Ovary (tissue), 9 donors: ENCODE measurements around the gene PBX1. TPM values are rescaled to one million over a fixed set of nuclear protein-coding genes. Genes with fewer than 3 reads are reported as not detected.

Experiments
- DNase-seq, 5 donors: peaks; one replicate each; pipeline ENCODE4 v3.0.0-alpha.2; 2019 to 2020
- H3K27ac ChIP-seq, 2 donors: fragments of 200-600 bp; one replicate each; pipeline versions ENCODE4 v1.5.1 to v1.8.0; 2019 to 2022
- H3K27me3 ChIP-seq: fragments of 200-600 bp; one replicate; pipeline ENCODE4 v1.8.0; 2022
- H3K36me3 ChIP-seq: fragments of 200-600 bp; sonication (generic); one replicate; pipeline ENCODE4 v1.5.1; 2019
- H3K4me1 ChIP-seq: one replicate; pipeline ENCODE4 v1.8.1; 2013; ENCODE audit warnings: mild to moderate bottlenecking, moderate library complexity; ENCODE audit not compliant: insufficient read depth
- H3K4me3 ChIP-seq: fragments of 200-600 bp; sonication (generic); one replicate; pipeline ENCODE4 v1.5.1; 2017
- H3K9me3 ChIP-seq, 2 donors: fragments of 200-600 bp in 1 of 2; sonication (generic) in 1 of 2; one replicate each; pipeline versions ENCODE4 v1.5.1 to v1.8.1; 2013 to 2019; ENCODE audit warnings: mild to moderate bottlenecking in 1 of 2, moderate library complexity in 1 of 2
- CTCF ChIP-seq, 3 donors: fragments of 450-650 bp in 2 of 3; fragments of 200-600 bp in 1 of 3; IDR thresholded peaks; one replicate each; pipeline versions ENCODE4 v1.5.1 to v1.8.0; 2016 to 2022; ENCODE audit warnings: antibody characterized with exemption in 3 of 3, mild to moderate bottlenecking in 1 of 3
- EP300 ChIP-seq: sonication (generic); formaldehyde crosslinking; IDR thresholded peaks from one replicate; pipeline ENCODE4 v1.6.1; 2017; ENCODE audit warnings: antibody characterized with exemption
- POLR2A ChIP-seq: fragments of 450-650 bp; IDR thresholded peaks from one replicate; pipeline ENCODE4 v1.6.1; 2017; ENCODE audit warnings: antibody characterized with exemption, mild to moderate bottlenecking, moderate library complexity
- WGBS, 3 donors: extraction: QIAGEN DNeasy Blood & Tissue Kit in 1 of 3; methylation state at CpG; one replicate each; pipeline versions ENCODE4 v1.1.5 to v1.1.7; 2013 to 2017; 5-methylcytosine and 5-hydroxymethylcytosine counted together
- intact Hi-C, 4 donors: fragments of 100-400 bp; cut with DNase I; formaldehyde crosslinking; loops; one replicate each; pipeline versions ENCODE4 v1.11.0 to v1.15.1; 2022 to 2023
- polyA plus RNA-seq, 2 donors: library from polyadenylated mRNA; stranded (reverse); fragments of 200-250 nt in 1 of 2; fragments of 350-450 nt in 1 of 2; fragmentation: Illumina TruSeq in 1 of 2; extraction: RNeasy Lipid Tissue Mini Kit (QIAGEN cat#74804) in 1 of 2; gene quantifications; one replicate each; pipeline ENCODE4 v1.2.3, GENCODE V29; 2013 to 2014
- total RNA-seq, 7 donors: library from RNA; depleted of rRNA in 2 of 7; stranded (reverse); fragments of >200 nt in 2 of 7; fragmentation: NEBNext Ultra II Directional in 3 of 7; extraction: Animal tissue kit (Norgen Biotek cat#: 25700) in 3 of 7; gene quantifications; one replicate each; pipeline versions ENCODE4 v1.1.0 to v1.2.4, GENCODE V29; 2016 to 2023
- donor health status: DM: no; HTN: no; CAD: no; lungs with moderate emphysema.
- donor health status: DM: no; HTN: no; CAD: no.
- donor health status: Bipolar disorder and iron deficiency.
- donor health status: DM: yes; HTN: yes; CAD: no.
- donor health status: DM: no; HTN: no; CAD: no.
- donor health status: DM: yes; HTN: yes; CAD: no.

Gene PBX1
- total and polyA plus RNA-seq, 9 donors, result 43.7 to 220 (median 142) TPM

- peaks cover 5% of the 10 kb centered on the region for H3K4me1 ChIP-seq
- no peaks in the 10 kb centered on the region for H3K9me3 ChIP-seq
- 73 to 89% (median 81%) methylated on average over 3 of the region's 3 CpGs for WGBS, 3 donors
- TF ChIP-seq EP300 (no peak), POLR2A (no peak), CTCF (IDR thresholded peaks at IDR 0.05) (no peak)
- no peak for DNase-seq
- no peak overlapping the region for H3K27ac ChIP-seq
- intact Hi-C loops, result no loop called here
- no peaks in the 10 kb centered on the region for H3K36me3 ChIP-seq
- no peaks in the 10 kb centered on the region for H3K27me3 ChIP-seq
- H3K4me3 ChIP-seq, result no peak overlapping the region
Measured at GRCh38 chr1:164683235-164683634, 124.3 kb downstream of the PBX1 start.

- 63 to 69% (median 65%) methylated on average over 3 of the region's 3 CpGs for WGBS, 3 donors
- Histone ChIP-seq H3K4me1 (peaks cover 7% of the 10 kb centered on the region), H3K36me3 (no peaks in the 10 kb centered on the region), H3K27me3 (no peaks in the 10 kb centered on the region), H3K9me3 (no peaks in the 10 kb centered on the region), H3K4me3 (no peak overlapping the region), H3K27ac (no peak overlapping the region)
- DNase-seq, result no peak
- no peak for TF ChIP-seq POLR2A
- no peak for TF ChIP-seq EP300
- no peak for TF ChIP-seq CTCF (IDR thresholded peaks at IDR 0.05)
- intact Hi-C loops, result no loop called here
Measured at GRCh38 chr1:164685266-164686035, 126.5 kb downstream of the PBX1 start.

- TF ChIP-seq EP300 (no peak), CTCF (IDR thresholded peaks at IDR 0.05) (no peak), POLR2A (no peak)
- 88 to 90% (median 89%) methylated on average over 4 of the region's 4 CpGs for WGBS, 3 donors
- H3K27ac ChIP-seq, result no peak overlapping the region
- H3K4me3 ChIP-seq, result no peak overlapping the region
- no peak for DNase-seq
- peaks cover 7% of the 10 kb centered on the region for H3K4me1 ChIP-seq
- no peaks in the 10 kb centered on the region for H3K9me3 ChIP-seq
- H3K36me3 ChIP-seq, result no peaks in the 10 kb centered on the region
- intact Hi-C loops, result no loop called here
- H3K27me3 ChIP-seq, result no peaks in the 10 kb centered on the region
Measured at GRCh38 chr1:164687777-164688176, 128.8 kb downstream of the PBX1 start.

- TF ChIP-seq CTCF (IDR thresholded peaks at IDR 0.05) (no peak), EP300 (no peak), POLR2A (no peak)
- no peaks in the 10 kb centered on the region for H3K36me3 ChIP-seq
- H3K4me3 ChIP-seq, result no peak overlapping the region
- no peak overlapping the region for H3K27ac ChIP-seq
- 92 to 94% (median 93%) methylated on average over 11 of the region's 11 CpGs for WGBS, 3 donors
- intact Hi-C loops, result no loop called here
- no peak for DNase-seq
- no peaks in the 10 kb centered on the region for H3K27me3 ChIP-seq
- H3K9me3 ChIP-seq, result no peaks in the 10 kb centered on the region
- H3K4me1 ChIP-seq, result peaks cover 4% of the 10 kb centered on the region
Measured at GRCh38 chr1:164688791-164689190, 129.8 kb downstream of the PBX1 start.
